A673 (cell line): ENCODE data around the gene C1QTNF8.

Experiments used
- CTCF ChIP-seq: fragments of 300-800, 200-600 bp; sonication (generic); conservative IDR thresholded peaks from 2 replicates; pipeline ENCODE4 v1.5.1; 2017; ENCODE audit warnings: low read depth, mild to moderate bottlenecking, antibody characterized with exemption, low read length, moderate library complexity, mixed read lengths
- EZH2 ChIP-seq: fragments of 200-600 bp; sonication (generic); IDR thresholded peaks from 2 replicates; pipeline ENCODE4 v1.6.1; 2017; ENCODE audit warnings: borderline replicate concordance, low read depth, mild to moderate bottlenecking, mixed read lengths, antibody characterized with exemption, low read length; ENCODE audit not compliant: poor library complexity, severe bottlenecking

- TF ChIP-seq CTCF, result no peak
- TF ChIP-seq EZH2, result no peak
Measured at GRCh38 chr16:1121009-1121408, 25.0 kb upstream of the C1QTNF8 start.
